AG04450 (cell line): ENCODE data around the gene SCEL. TPM values are rescaled to one million over a fixed set of nuclear protein-coding genes. Genes with fewer than 3 reads are reported as not detected.
"Not testable (repeated sequence)": the region's sequence is repeated elsewhere in the genome, so short reads cannot be mapped to it uniquely, and the experiment has no call there.

Experiments used
- CTCF ChIA-PET: fragments of 300-600, 350-600 bp; formaldehyde crosslinking; extraction: SDS; loops from one replicate; lab custom pipeline; 2022; ENCODE audit warnings: antibody characterized with exemption, inconsistent platforms; lab: Charles Lee
- POLR2A ChIA-PET: fragments of 350-600 bp; formaldehyde crosslinking; extraction: SDS; loops from one replicate; lab custom pipeline; 2021; ENCODE audit warnings: antibody characterized with exemption, inconsistent platforms; lab: Yijun Ruan, JAX
- DNase-seq: peaks from one replicate; pipeline ENCODE4 v3.0.0-alpha.2; 2011; ENCODE audit warnings: low read depth, low spot score
- H3K27ac ChIP-seq: one replicate; pipeline ENCODE4 v1.5.1; 2012; ENCODE audit warnings: low read depth, low read length, control low read depth
- H3K27me3 ChIP-seq: one replicate; pipeline ENCODE4 v1.6.0; 2012; ENCODE audit warnings: low read length; ENCODE audit not compliant: control insufficient read depth, insufficient read depth
- H3K4me3 ChIP-seq: 2 replicates; pipeline ENCODE4 v1.5.1; 2011; ENCODE audit warnings: mild to moderate bottlenecking, low read depth, low read length, control low read depth
- H3K9me3 ChIP-seq: 2 replicates; pipeline ENCODE4 v1.5.1; 2012; ENCODE audit warnings: low read length; ENCODE audit not compliant: control insufficient read depth, insufficient read depth
- CTCF ChIP-seq: IDR thresholded peaks from 2 replicates; pipeline ENCODE4 v1.5.1; 2011; ENCODE audit warnings: low read depth, low read length, control low read depth, inconsistent platforms
- polyA plus RNA-seq: library from polyadenylated mRNA; depleted of rRNA; stranded (reverse); fragments of >200 nt; gene quantifications from 2 replicates; pipeline ENCODE4 v1.2.3, GENCODE V29; 2011

Gene SCEL
- polyA plus RNA-seq, 1 experiment, result not detected

DNA sequence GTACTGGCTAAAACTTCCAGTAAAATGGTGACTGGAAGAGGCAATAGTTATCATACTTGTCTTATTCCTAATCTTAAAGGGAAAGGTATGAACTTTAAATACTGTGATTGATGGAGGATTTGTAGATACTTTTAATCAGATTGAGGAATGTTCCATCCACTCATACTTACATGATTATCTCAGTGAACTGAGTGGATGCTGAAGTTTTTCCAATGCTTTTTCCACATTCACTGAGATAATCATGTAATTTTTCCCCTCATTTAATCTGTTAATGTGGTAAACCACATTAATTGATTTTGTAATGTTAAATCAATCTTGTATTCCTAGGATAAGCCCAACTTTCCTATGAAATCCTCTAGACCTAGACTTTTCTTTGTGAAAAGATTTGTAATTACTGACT lies 17.2 kb upstream of the SCEL start:
- DNase-seq, result no peak
- H3K9me3 ChIP-seq, result no peaks in the 10 kb centered on the region
- H3K27me3 ChIP-seq, result no peaks in the 10 kb centered on the region
- POLR2A ChIA-PET, result no interaction called here
- H3K4me3 ChIP-seq, result no peak overlapping the region
- CTCF ChIA-PET, result no interaction called here
- TF ChIP-seq CTCF, result no peak
- no peak overlapping the region for H3K27ac ChIP-seq

DNA sequence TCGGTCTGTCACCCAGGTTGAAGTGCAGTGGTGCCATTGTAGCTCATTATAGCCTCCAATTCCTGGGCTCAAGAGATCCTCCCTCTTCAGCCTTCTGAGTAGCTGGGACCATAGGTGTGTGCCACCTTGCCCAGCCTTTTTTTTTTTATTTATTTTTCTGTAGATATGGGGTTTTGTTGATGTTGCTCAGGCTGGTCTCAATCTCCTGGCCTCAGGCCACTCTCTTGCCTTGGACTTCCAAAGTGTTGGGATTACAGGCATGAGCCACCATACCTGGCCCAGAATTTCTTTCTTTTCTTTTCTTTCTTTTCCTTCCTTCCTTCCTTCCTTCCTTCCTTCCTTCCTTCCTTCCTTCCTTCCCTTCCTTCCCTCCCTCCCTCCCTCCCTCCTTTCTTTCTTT lies 16.1 kb upstream of the SCEL start:
- H3K27ac ChIP-seq, H3K9me3 ChIP-seq, DNase-seq, H3K27me3 ChIP-seq, POLR2A ChIA-PET, H3K4me3 ChIP-seq: not testable (repeated sequence)
- CTCF ChIA-PET, result interaction anchor here (1.6 kb wide), 1 partner anchor 41 kb away, joined by 8 read pairs; no protein-coding TSS in a partner anchor

GRCh38 chr13:77519808-77520207 lies 15.7 kb upstream of the SCEL start:
- CTCF ChIA-PET, result interaction anchor here (1.6 kb wide), 1 partner anchor 41 kb away, joined by 8 read pairs; no protein-coding TSS in a partner anchor
- TF ChIP-seq CTCF, result no peak
- DNase-seq, result no peak
- Histone ChIP-seq H3K9me3 (no peaks in the 10 kb centered on the region), H3K27me3 (no peaks in the 10 kb centered on the region), H3K27ac (no peak overlapping the region), H3K4me3 (no peak overlapping the region)
- POLR2A ChIA-PET, result no interaction called here

- no peak for TF ChIP-seq CTCF
- POLR2A ChIA-PET, result no interaction called here
- H3K27me3 ChIP-seq, result no peaks in the 10 kb centered on the region
- no peaks in the 10 kb centered on the region for H3K9me3 ChIP-seq
- DNase-seq, result no peak
- no peak overlapping the region for H3K27ac ChIP-seq
- no peak overlapping the region for H3K4me3 ChIP-seq
- CTCF ChIA-PET, result interaction anchor here (1.6 kb wide), 1 partner anchor 43 kb away, joined by 8 read pairs; no protein-coding TSS in a partner anchor
These were observed 14.3 kb upstream of the SCEL start for GRCh38 chr13:77521194-77521593.

- Histone ChIP-seq H3K27ac (no peak overlapping the region), H3K9me3 (no peaks in the 10 kb centered on the region), H3K4me3 (no peak overlapping the region), H3K27me3 (no peaks in the 10 kb centered on the region)
- no peak for DNase-seq
- POLR2A ChIA-PET, result no interaction called here
- CTCF ChIA-PET, result no interaction called here
- no peak for TF ChIP-seq CTCF
These were observed 13.7 kb upstream of the SCEL start for GRCh38 chr13:77521595-77522367.
